ENCODE data around the gene MSH3.

MSH3 gene

DNA sequence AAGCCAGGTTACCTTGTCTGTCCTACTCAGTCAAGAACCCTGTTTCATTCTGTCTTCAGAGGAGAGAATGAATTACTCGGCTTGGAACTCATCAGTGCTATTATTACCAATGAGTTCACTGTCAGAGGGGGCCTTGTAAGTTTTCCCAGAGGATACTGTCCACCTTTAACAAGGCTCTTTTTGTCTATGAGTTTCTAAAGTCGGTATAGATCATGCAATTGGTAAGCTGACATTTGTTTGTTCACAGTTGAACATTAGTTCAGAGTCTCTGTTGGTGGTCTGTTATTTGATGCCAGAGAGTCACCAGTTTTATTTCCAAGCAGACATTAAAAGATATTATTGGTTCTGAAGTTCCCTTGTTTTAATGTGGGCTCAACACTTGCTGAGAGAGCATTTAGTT lies 58.5 kb downstream of the MSH3 start:
- no peak overlapping the region for H3K4me3 ChIP-seq (ENCODE audit: low read depth, low read length)
- TF ChIP-seq, protein P1, sequence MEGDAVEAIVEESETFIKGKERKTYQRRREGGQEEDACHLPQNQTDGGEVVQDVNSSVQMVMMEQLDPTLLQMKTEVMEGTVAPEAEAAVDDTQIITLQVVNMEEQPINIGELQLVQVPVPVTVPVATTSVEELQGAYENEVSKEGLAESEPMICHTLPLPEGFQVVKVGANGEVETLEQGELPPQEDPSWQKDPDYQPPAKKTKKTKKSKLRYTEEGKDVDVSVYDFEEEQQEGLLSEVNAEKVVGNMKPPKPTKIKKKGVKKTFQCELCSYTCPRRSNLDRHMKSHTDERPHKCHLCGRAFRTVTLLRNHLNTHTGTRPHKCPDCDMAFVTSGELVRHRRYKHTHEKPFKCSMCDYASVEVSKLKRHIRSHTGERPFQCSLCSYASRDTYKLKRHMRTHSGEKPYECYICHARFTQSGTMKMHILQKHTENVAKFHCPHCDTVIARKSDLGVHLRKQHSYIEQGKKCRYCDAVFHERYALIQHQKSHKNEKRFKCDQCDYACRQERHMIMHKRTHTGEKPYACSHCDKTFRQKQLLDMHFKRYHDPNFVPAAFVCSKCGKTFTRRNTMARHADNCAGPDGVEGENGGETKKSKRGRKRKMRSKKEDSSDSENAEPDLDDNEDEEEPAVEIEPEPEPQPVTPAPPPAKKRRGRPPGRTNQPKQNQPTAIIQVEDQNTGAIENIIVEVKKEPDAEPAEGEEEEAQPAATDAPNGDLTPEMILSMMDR (IDR thresholded peaks at IDR 0.05; ENCODE audit: borderline replicate concordance, insufficient read depth, low read depth, low read length): no peak

DNA sequence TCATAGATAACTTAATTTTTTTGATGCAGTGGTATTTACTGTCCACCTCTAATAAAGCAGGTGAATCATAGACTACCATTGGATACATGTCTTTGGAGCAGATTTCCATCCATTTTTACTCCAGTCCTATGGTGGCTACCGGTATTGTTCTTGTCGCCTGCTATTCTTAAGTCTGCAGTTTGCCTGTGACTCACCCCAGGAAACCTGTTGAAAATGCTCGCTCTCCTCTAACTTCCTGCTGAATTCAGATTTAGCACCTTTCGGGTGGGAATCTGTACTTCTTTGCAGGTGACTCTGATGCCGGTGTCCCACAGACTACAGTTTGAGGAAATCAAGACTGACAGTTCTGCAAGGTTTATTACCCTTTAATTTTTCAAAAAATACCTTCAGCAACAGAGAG lies 59.2 kb downstream of the MSH3 start:
- no peak overlapping the region for H3K4me3 ChIP-seq (ENCODE audit: low read depth, low read length)
- TF ChIP-seq, protein P1 (IDR thresholded peaks at IDR 0.05; ENCODE audit: borderline replicate concordance, insufficient read depth, low read depth, low read length): no peak

DNA sequence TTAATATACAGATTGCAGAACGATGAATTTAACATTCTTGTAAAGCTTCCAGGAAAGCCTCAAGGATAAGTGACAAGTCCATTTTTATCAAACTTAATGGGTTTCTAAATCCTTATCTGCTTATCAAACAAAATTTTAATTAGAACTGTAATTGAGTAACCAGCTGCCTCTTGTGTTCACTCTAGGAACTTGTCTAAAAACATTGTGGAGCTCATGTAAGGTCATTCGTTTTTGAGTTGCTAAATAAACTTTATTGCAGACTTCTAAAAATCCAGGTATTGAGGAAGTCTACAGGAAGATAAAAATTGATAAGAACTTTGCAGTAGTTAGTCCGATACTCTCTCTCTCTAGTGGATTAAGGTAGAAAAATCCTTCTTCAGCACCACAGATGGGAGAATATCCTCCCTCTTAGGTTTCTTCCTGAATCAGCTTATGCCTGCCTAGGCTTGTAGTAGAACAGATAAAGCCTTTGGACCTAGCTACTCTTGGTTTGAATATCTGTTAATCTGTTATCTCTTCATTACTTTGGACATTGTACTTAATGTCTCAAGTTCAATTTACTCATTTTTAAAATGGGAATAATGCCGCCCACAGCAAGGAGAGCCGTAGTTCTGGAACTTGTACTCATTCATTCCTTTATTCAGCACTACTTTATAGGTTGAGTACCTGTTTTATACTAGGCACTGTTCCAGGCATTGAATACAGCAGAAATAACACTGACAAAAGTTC lies 60.3 kb downstream of the MSH3 start:
- TF ChIP-seq, protein P1 (IDR thresholded peaks at IDR 0.05; ENCODE audit: borderline replicate concordance, insufficient read depth, low read depth, low read length): no peak
- no peak overlapping the region for H3K4me3 ChIP-seq (ENCODE audit: low read depth, low read length)

DNA sequence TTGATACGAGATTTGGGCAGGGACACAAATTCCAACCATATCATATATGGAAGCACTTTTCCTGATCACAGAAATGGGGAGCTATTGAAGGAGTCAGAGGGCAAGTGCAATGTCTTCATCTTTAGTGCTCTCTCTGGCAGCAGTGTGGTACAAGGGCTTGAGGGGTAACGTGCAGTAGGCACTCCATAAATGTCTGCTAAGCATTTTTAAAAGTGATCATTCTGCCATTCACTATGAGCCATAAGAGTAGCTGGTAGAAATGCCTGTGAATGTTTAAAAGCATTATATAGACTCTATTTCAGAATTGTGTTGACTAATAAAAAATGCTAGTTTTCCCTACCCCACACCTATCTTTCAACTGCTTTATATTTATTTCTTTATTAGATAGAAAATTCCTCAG lies 61.4 kb downstream of the MSH3 start:
- TF ChIP-seq, protein P1 (IDR thresholded peaks at IDR 0.05; ENCODE audit: borderline replicate concordance, insufficient read depth, low read depth, low read length): no peak
- H3K4me3 ChIP-seq (ENCODE audit: low read depth, low read length): no peak overlapping the region

DNA sequence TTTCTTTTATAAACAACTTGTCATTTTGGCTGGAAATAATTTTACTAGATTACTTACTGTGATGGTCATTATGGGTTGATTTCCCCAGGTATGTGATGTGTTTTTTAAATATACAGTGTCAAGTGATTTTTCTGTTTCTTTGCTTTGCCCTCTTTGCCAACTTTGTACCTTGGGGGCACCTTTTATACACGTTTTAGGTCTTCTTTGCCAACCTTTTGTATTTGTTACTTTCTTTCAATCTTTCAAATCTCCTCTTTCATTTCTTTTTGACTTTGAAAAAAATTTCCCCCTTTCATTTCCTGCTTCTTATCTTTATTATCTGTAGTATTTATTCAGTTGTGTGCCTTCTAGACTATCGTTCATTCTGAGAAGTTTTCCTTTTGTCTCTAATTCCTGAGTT lies 65.7 kb downstream of the MSH3 start:
- no peak overlapping the region for H3K4me3 ChIP-seq (ENCODE audit: low read depth, low read length)

DNA sequence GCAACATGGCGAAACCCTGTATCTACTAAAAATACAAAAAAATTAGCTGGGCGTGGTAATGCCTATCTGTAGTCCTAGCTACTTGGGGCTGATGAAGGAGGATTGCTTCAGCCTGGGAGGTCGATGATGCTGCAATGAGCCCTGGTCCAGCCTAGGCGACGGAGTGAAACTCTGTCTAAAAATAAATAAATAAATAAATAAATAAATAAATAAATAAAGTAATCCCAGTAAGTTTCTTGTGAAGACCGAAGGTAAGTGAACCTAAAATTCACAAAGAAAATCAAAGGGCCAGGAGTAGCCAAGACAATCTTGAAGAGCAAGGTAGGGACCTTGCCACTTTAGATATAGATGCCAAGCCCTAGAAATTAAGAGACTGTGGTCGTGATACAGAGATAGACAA lies 68.5 kb downstream of the MSH3 start:
- H3K4me3 ChIP-seq (ENCODE audit: low read depth, low read length): no peak overlapping the region
- TF ChIP-seq, protein P1 (IDR thresholded peaks at IDR 0.05; ENCODE audit: borderline replicate concordance, insufficient read depth, low read depth, low read length): no peak

More for the DNA sequence above, 65.7 kb downstream of the MSH3 start:
- TF ChIP-seq, protein P1 (IDR thresholded peaks at IDR 0.05; ENCODE audit: borderline replicate concordance, insufficient read depth, low read depth, low read length): no peak

DNA sequence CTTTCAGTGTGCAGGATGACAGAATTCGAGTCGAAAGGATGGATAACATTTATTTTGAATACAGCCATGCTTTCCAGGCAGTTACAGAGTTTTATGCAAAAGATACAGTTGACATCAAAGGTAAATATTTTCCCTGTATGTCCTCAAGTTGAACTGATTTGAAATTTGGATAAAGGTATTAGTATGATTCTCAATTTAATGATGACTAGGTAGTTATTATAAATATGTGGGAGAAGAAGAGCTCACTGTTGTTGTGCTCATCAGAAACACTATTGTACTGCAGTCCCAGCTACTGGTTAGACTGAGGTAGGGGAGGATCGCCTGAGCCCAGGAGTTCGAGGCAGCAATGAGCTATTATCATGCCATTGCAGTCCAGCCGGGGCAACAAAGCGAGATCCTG lies 71.0 kb downstream of the MSH3 start:
- TF ChIP-seq, protein P1 (IDR thresholded peaks at IDR 0.05; ENCODE audit: borderline replicate concordance, insufficient read depth, low read depth, low read length): no peak
- H3K4me3 ChIP-seq (ENCODE audit: low read depth, low read length): no peak overlapping the region

Data from GM12875 (cell line).